Suppressor macrophage treated with lipopolysaccharide for 1 hour (primary cell): Measurements from ENCODE around the gene DZANK1.
"Not testable (repeated sequence)": the region's sequence is repeated elsewhere in the genome, so short reads cannot be mapped to it uniquely, and the experiment has no call there.

Experiments used
- DNase-seq, 3 donors: peaks; one replicate each; pipeline ENCODE4 v3.0.0-alpha.2; 2020 to 2022

DZANK1 gene

DNA sequence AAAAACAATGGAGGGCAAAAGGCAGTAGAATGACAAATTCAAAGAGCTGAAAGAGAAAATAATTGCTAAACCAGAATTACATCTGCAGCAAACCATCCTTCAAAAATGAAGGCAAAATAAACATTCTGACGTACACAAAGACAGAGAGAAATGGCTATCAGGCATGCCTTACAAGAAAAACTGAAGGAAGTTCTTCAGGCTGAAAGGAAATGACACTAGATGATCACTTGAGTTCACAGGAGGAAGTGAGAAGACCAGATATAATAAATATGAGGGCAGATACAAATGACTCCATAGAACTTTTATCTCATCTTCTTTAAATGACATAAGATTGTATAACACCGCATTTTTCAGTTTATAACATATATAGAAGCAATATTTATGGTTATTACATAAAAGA, 30.0 kb downstream of the DZANK1 start:
- peak in 2 of 3 donors; percentile 30 to 32 for DNase-seq

DNA sequence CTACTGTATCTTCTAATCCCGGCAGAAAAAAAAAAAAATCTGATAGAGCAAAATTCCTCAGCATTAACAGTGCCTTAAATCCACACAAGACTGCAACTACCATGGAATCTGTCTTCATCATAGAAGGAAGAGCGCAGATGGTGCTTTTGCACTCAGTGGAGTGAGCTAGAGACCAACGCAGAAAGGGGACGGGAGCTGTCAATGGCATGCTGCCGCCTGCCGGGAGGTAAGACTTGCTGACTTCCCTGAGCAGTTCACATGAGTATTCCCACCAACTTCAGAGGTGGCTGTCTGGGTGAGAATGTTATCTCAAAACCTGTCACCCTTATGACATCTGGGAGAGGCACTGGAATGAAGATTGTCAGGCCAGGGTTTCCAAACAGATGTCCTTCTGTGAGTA, 35.6 kb downstream of the DZANK1 start:
- no peak for DNase-seq

DNA sequence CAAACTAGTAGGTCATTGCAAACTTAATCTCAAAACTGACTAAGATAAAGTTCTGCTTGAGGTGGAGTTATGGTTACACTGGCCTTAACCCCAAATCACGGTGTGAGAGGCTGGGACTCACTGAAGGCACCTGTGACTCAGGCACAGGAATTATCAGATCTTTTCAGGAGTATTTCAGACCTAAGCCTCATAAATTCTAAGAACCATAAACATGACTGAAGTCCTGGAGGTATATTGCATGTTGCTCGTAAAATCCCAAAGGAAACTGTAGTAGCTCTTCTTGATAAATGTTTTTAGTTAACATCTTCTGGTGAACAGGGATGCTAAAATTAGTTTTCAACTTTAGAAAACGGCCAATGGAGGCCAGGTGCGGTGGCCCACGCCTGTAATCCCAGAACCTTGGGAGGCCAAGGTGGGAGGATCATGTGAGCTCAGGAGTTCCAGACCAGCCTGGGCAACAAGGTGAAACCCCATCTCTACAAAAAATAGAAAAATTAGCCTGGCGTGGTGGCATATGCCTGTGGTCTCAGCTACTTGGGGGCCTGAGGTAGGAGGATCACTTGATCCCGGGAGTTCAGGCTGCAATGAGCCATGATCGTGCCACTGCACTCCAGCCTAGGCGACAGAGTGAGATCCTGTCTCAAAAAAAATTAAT, 36.5 kb downstream of the DZANK1 start:
- DNase-seq: no peak

DNA sequence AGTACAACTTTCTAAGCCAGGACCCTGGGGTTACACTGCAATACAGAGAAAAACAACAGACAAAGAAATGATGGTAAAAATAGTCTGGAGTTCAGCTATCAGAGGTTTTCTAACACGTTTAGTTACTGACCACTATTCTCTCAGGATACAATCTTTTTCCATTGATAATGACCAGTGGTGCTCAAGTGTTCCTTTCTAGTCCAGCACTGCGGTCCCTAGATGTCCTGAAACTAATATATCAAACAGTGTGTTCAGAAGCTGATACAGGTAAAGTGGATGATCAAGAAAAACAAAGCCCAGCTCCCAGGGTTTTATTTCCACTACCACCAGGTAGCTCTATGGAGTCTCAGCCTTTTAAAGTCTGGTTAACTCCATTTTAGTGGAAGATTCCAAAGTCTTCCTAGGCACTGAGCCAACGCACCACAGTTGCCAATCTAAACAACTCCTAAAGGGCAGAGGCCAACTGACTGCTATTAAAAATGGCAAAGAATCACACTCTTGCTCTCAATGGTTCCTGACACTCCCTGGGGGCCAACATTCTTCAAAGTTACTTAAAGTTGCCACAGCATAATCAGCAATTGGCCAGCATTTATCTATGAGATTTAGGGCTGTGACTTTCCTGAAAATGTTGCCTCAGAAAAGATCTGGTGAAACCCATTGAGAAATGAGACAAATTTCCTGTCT, 38.2 kb downstream of the DZANK1 start:
- no peak for DNase-seq

DNA sequence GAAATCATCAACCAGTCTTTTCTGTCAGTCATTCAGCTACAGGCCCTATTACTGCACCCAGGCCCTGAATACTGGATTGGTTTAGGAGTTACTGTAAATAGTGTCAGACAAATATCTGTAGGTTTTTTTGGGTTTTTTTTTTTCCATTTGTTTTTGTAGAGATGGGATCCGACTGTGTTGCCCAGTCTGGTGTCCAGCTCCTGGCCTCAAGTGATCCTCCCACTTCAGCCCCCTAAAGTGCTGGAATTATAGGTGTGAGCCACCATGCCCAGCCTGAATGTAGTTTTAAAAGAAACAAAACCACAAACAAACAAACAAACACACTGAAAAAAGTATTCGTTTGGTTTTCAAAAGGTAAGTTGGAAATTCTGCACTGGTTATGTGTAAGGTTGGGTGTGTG, 39.6 kb downstream of the DZANK1 start:
- DNase-seq: no peak

DNA sequence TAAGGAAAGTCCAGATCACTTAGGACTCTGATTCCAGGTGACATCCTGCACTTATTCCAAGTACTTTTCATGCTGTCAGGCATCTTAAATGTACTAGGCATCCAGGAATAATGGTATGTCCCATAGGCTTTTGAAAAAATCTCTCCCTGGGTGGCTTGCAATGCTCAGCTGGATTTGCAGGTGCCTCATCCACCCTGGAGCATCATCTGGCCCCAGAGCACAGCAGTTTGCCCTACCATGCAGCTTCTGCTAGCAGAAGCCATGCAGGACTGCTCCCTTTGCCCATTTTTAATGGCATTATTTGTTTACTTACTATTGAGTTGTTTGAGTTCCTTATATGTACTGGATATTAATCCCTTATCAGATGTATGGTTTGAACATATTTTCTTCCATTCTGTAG, 45.2 kb downstream of the DZANK1 start:
- DNase-seq: no peak

DNA sequence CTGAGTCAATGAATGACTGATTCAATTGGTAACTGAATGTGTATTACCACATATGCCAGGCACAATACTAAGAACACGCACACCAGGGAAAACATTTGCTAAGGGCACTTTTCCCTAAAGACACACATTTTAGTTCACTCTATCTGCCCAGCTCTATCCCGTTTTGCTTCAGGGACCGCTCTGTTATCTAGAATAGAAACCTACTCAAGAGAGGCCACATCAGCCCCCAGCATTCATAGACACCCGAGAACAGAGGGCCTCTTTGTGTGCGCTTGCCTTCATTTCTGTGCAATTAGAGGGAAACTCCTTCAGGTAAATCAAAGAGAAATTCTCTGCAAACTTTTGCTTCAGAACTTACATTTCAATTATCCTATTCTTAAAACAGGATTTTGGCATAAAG, 50.3 kb downstream of the DZANK1 start:
- no peak for DNase-seq

DNA sequence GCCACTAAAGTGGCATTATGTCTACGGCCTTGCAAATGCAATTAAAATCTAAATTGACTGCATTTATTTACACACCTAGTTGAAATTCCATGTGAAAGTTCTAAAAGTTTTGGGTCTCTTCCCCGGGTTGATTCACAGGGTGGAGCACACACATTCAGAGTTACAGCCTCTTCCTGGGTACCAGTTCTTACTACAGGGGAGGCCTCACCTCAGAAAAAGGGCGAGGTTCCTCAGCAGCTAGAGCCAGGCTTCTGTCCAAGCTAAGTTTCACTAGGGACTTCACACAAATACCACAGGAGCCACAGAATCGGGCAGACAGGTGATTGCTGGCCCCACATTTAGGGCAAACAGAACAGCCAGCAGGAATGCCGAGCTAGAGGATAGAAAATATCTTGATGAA, 52.7 kb downstream of the DZANK1 start:
- no peak for DNase-seq

DNA sequence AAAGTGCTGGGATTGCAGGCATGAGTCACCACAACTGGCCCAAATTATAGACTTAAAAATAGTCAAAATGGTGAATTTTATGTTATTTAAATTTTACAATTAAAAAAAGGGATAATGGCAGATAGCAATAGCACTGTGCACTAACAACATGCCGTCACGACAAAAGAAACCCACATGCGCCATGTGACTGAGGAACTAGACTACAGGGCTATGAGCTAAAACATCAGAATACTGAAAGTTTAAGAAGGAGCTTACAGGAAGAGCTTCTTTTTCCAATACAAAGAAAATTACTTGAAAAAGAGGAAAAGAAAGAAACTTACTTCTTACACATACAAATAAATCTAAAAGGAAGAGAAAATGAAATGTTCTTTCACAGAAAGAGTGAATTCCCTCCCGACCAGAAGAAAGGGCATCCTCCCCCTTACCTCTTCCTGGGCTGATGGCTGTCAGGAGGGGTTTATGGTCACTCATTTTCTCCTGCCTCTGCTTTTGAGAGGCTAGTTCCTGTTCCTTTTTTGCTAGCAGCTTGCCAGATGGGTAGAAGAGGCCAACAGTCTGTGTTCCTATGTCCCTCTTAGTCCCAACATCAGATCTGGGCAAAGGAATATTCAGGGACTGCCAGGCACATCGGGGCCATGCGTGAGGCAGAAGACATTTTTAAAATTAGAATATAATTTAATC, 54.5 kb downstream of the DZANK1 start:
- DNase-seq: peak; percentile 44 to 58 (median 44)

DNA sequence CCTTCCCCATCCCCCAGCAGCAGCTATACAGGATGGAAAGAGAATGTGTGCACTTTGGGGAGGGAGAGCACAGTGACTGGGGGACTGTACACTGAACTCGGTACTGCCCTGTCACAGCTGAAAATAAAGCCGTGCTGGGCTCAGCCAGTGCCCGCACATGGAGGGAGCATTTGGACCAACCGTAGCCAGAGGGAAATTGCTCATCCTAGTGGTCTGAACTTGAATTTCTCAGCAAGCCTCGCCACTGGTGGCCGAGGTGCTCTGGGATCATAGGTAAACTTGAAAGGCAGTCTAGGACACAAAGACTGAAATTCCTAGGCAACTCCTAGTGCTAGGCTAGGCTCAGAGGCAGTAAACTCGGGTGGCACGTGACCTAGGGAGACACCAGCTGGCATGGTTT, 61.0 kb downstream of the DZANK1 start:
- no peak for DNase-seq

DNA sequence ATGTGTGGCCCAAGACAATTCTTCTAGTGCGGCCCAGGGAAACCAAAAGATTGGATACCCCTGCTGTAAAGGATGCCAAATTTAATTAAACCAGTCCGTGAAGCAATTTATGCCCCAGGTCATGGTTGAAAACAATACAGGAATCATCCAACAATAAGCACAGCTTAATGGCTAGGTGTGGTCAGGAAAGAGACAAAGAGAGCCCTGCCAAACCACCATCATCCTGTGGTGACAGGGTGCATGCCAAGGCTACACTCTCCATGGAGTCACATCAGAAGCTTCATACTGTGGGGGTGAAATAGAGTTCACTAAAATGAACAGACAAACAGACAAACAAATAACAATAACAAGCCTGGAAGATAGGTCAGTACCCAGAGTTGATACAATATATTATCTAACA, 62.7 kb downstream of the DZANK1 start:
- DNase-seq: no peak

DNA sequence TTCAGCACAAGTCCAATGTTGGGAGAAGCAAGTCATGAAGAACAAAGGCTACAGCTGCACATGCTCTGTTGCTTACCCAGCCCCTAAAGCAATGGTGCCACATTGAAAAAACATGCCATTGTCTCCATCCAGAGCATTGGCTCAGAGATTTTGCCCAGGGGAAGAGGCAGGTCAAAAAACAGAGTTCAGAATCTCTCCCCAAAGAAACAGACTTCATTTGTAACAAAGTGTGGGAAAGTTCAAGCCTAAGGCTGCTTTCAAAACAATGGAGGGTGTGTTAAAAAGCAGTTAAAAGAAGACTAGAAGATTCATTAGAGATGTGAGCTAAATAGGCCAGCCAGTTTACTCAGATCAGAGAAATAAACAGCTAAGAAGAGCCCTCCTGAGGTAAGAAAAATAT, 63.6 kb downstream of the DZANK1 start:
- DNase-seq: no peak

DNA sequence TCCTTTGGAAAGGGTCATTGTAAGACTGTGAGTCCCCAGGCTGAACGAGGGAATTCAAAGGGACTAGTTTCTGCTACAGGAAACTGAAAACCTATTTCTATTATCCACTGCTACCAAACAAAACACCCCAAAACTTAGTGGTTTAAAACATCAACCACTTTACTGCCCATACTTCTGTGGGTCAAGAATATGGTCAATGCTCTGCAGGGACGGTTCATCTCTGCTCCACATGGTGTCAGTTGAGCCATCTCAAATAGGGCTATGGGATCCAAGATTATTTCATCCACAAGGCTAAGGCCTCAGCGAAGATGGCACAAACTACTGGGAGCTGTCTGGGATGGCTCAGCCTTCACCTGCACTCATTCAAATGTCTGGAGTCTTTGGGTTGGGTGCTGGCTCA, 65.5 kb downstream of the DZANK1 start:
- no peak for DNase-seq

DNA sequence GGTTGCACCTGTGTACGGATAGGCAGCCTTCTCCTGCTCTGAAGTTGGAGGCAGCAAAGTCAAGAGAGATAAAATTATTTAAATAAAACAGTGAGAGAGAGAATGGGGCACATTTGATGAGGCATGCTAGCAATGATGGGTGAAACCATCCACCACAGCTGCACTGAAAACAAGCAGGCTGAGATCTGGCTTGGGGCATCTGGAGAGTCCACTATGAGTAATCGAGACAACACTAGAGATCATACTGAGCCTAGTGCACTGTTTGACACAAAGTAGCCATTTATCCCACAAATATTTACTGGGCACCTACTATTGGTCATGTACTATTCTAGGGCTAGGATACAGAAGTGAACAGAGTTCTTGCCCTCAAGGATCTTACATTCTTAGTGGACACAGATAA, 66.4 kb downstream of the DZANK1 start:
- DNase-seq: no peak

DNA sequence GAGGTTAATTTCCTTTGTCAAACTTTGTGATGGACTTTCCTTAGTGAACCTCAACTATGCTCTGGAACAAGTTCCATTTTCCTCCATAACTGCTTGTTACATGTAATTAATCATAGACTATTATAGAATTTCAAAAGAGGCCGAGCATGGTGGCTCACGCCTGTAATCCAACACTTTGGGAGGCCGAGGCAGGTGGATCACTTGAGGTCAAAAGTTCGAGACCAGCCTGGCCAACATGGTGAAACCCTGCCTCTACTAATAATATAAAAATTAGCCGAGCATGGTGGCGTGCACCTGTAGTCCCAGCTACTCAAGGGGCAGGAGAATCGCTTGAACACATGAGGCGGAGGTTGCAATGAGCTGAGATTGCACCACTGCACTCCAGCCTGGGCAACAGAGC, 68.1 kb downstream of the DZANK1 start:
- not testable (repeated sequence) for DNase-seq

DNA sequence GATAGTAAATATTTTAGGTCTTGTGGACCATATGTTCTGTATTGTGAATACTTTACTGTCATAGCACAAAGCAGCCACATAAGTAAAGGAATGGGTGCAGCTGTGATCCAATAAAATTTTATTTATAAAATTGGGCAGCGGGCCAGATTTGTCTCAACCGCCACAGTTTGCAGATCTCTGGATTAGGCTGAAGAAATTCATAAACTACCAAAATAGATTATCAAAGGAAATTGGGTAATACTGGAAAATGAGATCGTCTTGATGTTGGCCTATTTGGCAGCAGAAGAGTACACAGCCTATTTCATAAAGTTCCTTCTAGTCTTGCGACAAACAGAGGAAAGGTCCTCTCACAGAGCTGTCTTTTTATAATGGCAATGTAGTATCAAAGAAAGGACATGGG, 69.8 kb downstream of the DZANK1 start:
- peak; percentile 16 to 41 (median 38) for DNase-seq

DNA sequence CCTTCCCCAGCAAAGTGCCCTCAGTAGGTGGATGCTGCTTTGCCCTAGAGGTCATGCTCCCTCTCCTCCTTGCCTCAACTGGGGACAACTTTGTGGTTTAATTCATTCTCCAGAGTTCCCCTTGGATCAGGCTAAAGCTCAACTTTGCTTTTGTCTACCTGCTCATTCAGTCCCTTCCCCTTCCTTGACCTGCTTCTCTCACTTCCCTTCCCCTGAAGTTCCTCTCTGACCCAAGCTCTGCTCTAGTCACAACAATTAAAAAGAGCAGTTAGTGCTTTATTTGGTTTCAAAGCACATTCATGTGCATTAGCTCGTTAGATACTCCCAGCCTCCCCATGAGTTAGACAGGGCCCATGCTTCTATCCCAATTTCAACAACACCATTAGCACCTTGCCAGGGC, 71.3 kb downstream of the DZANK1 start:
- peak in 2 of 3 donors; percentile 7 to 11 for DNase-seq

DNA sequence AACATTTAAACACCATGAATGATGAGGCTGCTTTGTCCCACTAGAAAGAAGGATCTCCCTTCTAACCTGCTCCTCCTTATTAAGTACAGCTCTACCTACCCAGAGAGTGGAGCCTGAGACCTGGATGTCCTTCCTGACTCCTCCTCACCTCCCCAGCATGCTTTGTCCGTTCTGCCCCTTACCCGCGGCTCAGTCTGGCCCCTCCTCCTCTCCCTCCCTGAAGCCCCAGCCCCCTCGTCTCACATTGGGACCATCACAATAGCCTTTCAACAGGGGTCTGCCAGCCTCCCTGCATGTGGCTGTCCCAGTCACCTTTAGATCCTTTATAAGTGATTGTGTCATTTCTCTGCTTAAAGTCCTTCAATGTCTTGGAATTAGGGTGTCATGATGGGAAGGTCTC, 72.5 kb downstream of the DZANK1 start:
- DNase-seq: no peak

DNA sequence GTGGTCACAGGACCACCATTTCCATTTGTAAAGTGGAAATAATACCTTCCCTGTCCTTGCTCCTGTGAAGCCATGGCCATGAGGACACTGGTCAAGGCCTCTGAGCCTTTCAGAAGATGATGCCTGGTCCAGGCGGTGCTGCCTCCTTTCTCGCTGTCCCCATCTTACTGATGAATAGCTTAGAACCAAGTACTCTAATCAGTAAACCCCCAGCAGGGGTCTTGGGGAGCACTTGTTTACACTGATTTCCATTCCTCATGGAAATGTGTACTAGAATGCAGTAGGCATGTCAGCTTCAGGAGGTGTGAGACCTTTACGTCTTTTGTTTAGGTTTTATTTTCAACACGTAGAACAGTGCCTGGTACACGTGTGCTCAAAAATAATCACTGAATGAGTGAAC, 75.1 kb downstream of the DZANK1 start:
- DNase-seq: no peak

DNA sequence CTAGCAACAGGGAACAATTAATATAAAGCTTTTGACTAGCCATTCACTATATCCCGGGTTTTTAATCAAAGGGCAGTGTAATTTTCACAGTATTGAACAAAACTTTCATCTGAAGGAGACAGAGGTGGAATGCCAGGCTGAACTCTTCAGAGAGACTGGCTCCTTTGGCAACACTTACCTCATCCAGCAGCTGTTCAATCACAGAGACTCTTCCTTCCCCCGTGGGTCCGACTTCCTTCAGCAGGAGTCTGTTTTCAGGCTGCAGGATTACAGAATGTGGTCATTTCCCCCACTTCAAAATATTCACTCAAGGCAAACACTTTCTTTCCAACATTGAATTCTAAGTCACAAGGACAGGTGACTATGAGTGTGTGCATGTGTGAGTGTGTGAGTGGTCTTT, 76.6 kb downstream of the DZANK1 start:
- DNase-seq: no peak

DNA sequence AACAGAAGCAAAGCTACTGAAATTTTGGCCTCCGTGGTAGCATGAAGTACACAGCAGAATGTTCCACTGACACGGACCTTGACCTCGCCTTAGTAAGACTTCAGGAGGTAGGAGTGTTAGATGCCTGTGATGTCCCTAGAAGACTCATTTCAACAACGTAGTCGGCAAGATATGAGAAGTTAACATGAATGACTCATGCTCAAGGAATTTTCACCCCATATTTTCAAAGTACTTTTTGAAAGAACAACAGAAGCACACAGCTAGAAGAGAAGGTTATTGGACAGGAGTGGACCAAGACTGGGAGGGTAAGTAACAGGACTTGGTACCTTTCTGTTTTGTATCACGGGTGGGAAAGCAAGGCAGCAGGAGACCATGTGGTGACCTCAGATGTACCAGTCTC, 78.0 kb downstream of the DZANK1 start:
- no peak for DNase-seq

DNA sequence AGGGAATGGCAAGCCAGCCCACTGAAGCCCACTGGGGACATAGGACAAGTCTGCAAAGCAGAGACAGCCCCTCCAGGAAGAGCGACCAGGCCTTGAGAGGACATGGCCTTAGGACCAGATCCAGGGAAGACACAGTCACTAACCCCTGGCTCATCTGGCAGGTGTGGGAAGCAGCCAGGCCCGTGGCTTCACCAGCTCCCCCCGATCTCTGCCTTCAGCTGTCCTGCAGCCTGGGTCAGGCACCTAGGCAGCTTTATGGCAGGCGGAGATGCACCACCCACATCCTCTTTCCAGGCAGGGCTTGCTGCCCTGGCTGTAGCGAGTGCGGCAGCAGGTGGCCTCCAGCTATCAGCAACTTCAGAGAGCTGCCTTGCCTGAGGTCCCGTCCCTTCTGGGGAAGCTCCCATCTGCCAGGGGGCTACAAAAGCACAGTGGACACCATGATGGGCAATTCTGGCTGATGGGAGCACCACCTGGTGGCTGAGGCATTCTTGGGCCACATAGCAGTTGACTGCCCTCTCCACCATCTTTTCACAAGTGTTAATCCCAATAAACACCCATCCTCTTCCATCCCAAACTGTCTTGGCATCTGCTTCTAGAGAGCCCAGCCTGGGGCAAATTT, 85.8 kb downstream of the DZANK1 start:
- DNase-seq: no peak

DNA sequence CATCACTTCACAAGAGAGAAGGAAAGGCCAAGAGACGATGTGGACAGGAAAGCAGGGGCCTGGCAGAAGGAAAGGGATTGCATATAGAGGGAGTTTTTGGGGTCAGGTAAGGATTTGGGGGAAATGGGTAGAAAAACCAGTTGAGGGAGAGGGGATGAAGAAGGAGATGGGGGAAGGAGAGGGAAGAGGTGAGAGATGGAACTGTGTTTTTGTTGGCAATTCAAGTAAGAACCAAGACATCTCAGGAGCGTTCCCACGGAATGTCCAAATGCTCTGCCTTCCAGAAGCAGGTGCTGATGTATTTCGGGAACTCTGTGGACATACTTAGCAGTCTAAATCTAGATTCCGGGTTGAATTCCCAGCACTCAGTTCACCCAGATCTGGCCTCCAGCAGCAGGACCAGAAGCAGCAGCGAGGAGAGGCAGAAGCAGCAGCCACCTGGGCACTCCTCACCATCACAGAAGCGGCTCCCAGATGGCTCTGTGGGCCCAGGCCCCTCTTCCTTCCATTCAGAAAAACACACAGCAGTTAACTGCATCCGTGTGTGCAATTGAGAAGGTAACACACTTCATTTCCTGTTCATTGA, 88.8 kb downstream of the DZANK1 start:
- no peak for DNase-seq

DNA sequence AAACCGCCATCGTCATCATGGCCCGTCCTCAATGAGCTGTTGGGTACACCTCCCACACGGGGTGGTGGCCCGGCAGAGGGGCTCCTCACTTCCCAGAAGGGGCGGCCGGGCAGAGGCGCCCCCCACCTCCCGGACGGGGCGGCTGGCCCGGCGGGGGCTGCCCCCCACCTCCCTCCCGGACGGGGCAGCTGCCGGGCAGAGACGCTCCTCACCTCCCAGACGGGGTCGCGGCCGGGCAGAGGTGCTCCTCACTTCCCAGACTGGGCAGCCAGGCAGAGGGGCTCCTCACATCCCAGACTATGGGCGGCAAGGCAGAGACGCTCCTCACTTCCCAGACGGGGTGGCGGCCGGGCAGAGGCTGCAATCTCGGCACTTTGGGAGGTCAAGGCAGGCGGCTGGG, 91.3 kb downstream of the DZANK1 start:
- not testable (repeated sequence) for DNase-seq
